Hindlimb muscle (tissue), 1 donor: ENCODE results near the gene NKD2. TPM values are rescaled to one million over a fixed set of nuclear protein-coding genes. Genes with fewer than 3 reads are reported as not detected.
"Not testable (repeated sequence)": the region's sequence is repeated elsewhere in the genome, so short reads cannot be mapped to it uniquely, and the experiment has no call there.

Experiments used
- DNase-seq: peaks from one replicate; pipeline ENCODE4 v3.0.0-alpha.2; 2013
- polyA plus RNA-seq: library from polyadenylated mRNA; unstranded; fragments of 120-200 nt; gene quantifications from one replicate; pipeline ENCODE4 v1.2.1, GENCODE V29; 2013; ENCODE audit not compliant: insufficient read length

NKD2 gene
- polyA plus RNA-seq, 1 donor = 3.6 TPM

- DNase-seq = no peak
Measured at GRCh38 chr5:1014781-1015221, 6.2 kb downstream of the NKD2 start.

GRCh38 chr5:1015507-1015906, 6.9 kb downstream of the NKD2 start:
- no peak for DNase-seq

GRCh38 chr5:1016036-1016435, 7.4 kb downstream of the NKD2 start:
- DNase-seq = no peak

GRCh38 chr5:1016476-1016875, 7.9 kb downstream of the NKD2 start:
- no peak for DNase-seq

- no peak for DNase-seq
Measured at GRCh38 chr5:1017056-1017455, 8.5 kb downstream of the NKD2 start.

GRCh38 chr5:1017691-1018455, 9.3 kb downstream of the NKD2 start:
- no peak for DNase-seq

GRCh38 chr5:1018596-1018995, 10.0 kb downstream of the NKD2 start:
- DNase-seq = no peak

GRCh38 chr5:1019001-1019905, 10.7 kb downstream of the NKD2 start:
- no peak for DNase-seq

- DNase-seq = no peak
Measured at GRCh38 chr5:1020452-1020961, 11.9 kb downstream of the NKD2 start.

- peak; percentile 83 for DNase-seq
Measured at GRCh38 chr5:1021136-1021968, 12.8 kb downstream of the NKD2 start.

GRCh38 chr5:1021969-1022336, 13.4 kb downstream of the NKD2 start:
- DNase-seq = not testable (repeated sequence)

- DNase-seq = no peak
Measured at GRCh38 chr5:1026700-1027621, 18.4 kb downstream of the NKD2 start.

GRCh38 chr5:1027631-1028441, 19.2 kb downstream of the NKD2 start:
- no peak for DNase-seq

GRCh38 chr5:1028481-1029281, 20.1 kb downstream of the NKD2 start:
- DNase-seq = no peak

GRCh38 chr5:1029282-1029944, 20.8 kb downstream of the NKD2 start:
- DNase-seq = no peak

- no peak for DNase-seq
Measured at GRCh38 chr5:1029945-1030625, 21.5 kb downstream of the NKD2 start.

- no peak for DNase-seq
Measured at GRCh38 chr5:1030801-1031271, 22.2 kb downstream of the NKD2 start.

GRCh38 chr5:1031306-1031959, 22.8 kb downstream of the NKD2 start:
- DNase-seq = no peak
